Mesenchymal stem cell (in vitro differentiated cells and primary cell): ENCODE data around the gene CELA3B.

ENCODE experiments used
- DNase-seq: peaks from one replicate; pipeline ENCODE4 v3.0.0-alpha.2; 2013
- H2AFZ ChIP-seq: one replicate; pipeline ENCODE4 v1.6.1; 2013; ENCODE audit warnings: low read depth, mild to moderate bottlenecking, control low read depth, inconsistent platforms, low read length, moderate library complexity
- H2AK5ac ChIP-seq: 2 replicates; pipeline ENCODE4 v1.6.1; 2013; ENCODE audit warnings: low read length, moderate library complexity, mild to moderate bottlenecking, inconsistent platforms; ENCODE audit not compliant: severe bottlenecking
- H2BK120ac ChIP-seq: one replicate; pipeline ENCODE4 v1.6.1; 2013; ENCODE audit warnings: low read depth, mild to moderate bottlenecking, inconsistent platforms, low read length, moderate library complexity
- H2BK12ac ChIP-seq, 2 experiments: one replicate each; pipeline ENCODE4 v1.6.1; 2013; ENCODE audit warnings: inconsistent platforms in 2 of 2, low read length in 2 of 2, mild to moderate bottlenecking in 2 of 2, moderate library complexity in 2 of 2, control low read depth in 1 of 2
- H2BK15ac ChIP-seq: one replicate; pipeline ENCODE4 v1.6.1; 2013; ENCODE audit warnings: mild to moderate bottlenecking, low read depth, inconsistent platforms; ENCODE audit not compliant: poor library complexity, severe bottlenecking
- H2BK5ac ChIP-seq: 2 replicates; pipeline ENCODE4 v1.6.1; 2013; ENCODE audit warnings: low read depth, mild to moderate bottlenecking, low read length, control low read depth, inconsistent platforms; ENCODE audit not compliant: poor library complexity, severe bottlenecking
- H3K14ac ChIP-seq, 2 experiments: one replicate each; pipeline ENCODE4 v1.6.1; 2013; ENCODE audit warnings: inconsistent platforms in 2 of 2, low read length in 2 of 2, control low read depth in 1 of 2, mild to moderate bottlenecking in 1 of 2, moderate library complexity in 1 of 2
- H3K18ac ChIP-seq, 2 experiments: one replicate each; pipeline ENCODE4 v1.6.1; 2013; ENCODE audit warnings: inconsistent platforms in 2 of 2, low read length in 2 of 2, control low read depth in 1 of 2, low read depth in 1 of 2, mild to moderate bottlenecking in 1 of 2
- H3K23ac ChIP-seq, 2 experiments: one replicate each; pipeline ENCODE4 v1.6.1; 2013; ENCODE audit warnings: inconsistent platforms in 2 of 2, low read length in 2 of 2, mild to moderate bottlenecking in 2 of 2, moderate library complexity in 2 of 2, control low read depth in 1 of 2
- H3K27ac ChIP-seq: 2 replicates; pipeline ENCODE4 v1.5.1; 2013; ENCODE audit warnings: mild to moderate bottlenecking, moderate library complexity, low read length, control low read depth, inconsistent platforms; ENCODE audit not compliant: poor library complexity, severe bottlenecking
- H3K27me3 ChIP-seq, 2 experiments: 2 replicates each; pipeline versions ENCODE4 v1.6.1 to v1.7.0; 2013; ENCODE audit warnings: low read length in 2 of 2, mild to moderate bottlenecking in 2 of 2, moderate library complexity in 2 of 2, control low read depth in 1 of 2, inconsistent platforms in 1 of 2; ENCODE audit not compliant: control insufficient read depth in 1 of 2, insufficient read depth in 1 of 2
- H3K36me3 ChIP-seq, 2 experiments: 2 replicates each; pipeline versions ENCODE4 v1.6.1 to v1.7.0; 2013; ENCODE audit warnings: low read length in 2 of 2, control low read depth in 1 of 2, inconsistent platforms in 1 of 2, low read depth in 1 of 2, mild to moderate bottlenecking in 1 of 2; ENCODE audit not compliant: insufficient read depth in 2 of 2, control insufficient read depth in 1 of 2
- H3K4ac ChIP-seq, 2 experiments: one replicate each; pipeline ENCODE4 v1.6.1; 2013; ENCODE audit warnings: inconsistent platforms in 2 of 2, low read length in 2 of 2, mild to moderate bottlenecking in 2 of 2, moderate library complexity in 2 of 2, control low read depth in 1 of 2, low read depth in 1 of 2
- H3K4me1 ChIP-seq: 2 replicates; pipeline ENCODE4 v1.6.1; 2013; ENCODE audit warnings: low read depth, low read length, control low read depth; ENCODE audit not compliant: control insufficient read depth, insufficient read depth
- H3K4me2 ChIP-seq: 2 replicates; pipeline ENCODE4 v1.6.1; 2013; ENCODE audit warnings: low read length, mild to moderate bottlenecking, inconsistent platforms; ENCODE audit not compliant: poor library complexity, severe bottlenecking
- H3K4me3 ChIP-seq, 2 experiments: 2 replicates each; pipeline versions ENCODE4 v1.5.1 to v1.7.0; 2013; ENCODE audit warnings: low read length in 2 of 2, mild to moderate bottlenecking in 2 of 2, control low read depth in 1 of 2, low read depth in 1 of 2; ENCODE audit not compliant: insufficient read depth in 1 of 2
- H3K79me1 ChIP-seq: replicated peaks from 2 replicates; pipeline ENCODE4 v1.6.1; 2013; ENCODE audit warnings: mild to moderate bottlenecking, control low read depth, low read length, inconsistent platforms; ENCODE audit not compliant: poor library complexity, severe bottlenecking
- H3K9ac ChIP-seq: 2 replicates; pipeline ENCODE4 v1.7.0; 2013; ENCODE audit warnings: mild to moderate bottlenecking, low read length, moderate library complexity
- H3K9me3 ChIP-seq: 2 replicates; pipeline ENCODE4 v1.7.0; 2013; ENCODE audit warnings: mild to moderate bottlenecking, low read length; ENCODE audit not compliant: control insufficient read depth
- H4K8ac ChIP-seq: one replicate; pipeline ENCODE4 v1.6.1; 2013; ENCODE audit warnings: inconsistent platforms, mild to moderate bottlenecking, low read length, moderate library complexity
- H4K91ac ChIP-seq: one replicate; pipeline ENCODE4 v1.6.1; 2013; ENCODE audit warnings: mild to moderate bottlenecking, low read length, inconsistent platforms
- WGBS: methylation state at CpG from one replicate; pipeline ENCODE4 v1.1.7; 2013; ENCODE audit warnings: mixed read lengths; 5-methylcytosine and 5-hydroxymethylcytosine counted together

The CELA3B gene

GRCh38 chr1:22024485-22025367 is 47.9 kb downstream of the CELA3B start:
- peak overlapping the region in 1 of 2 experiments; percentile 35 for H3K14ac ChIP-seq

GRCh38 chr1:22025368-22026155 is 48.7 kb downstream of the CELA3B start:
- Histone ChIP-seq H4K91ac (peak overlapping the region; percentile 92), H2AFZ (peak overlapping the region; percentile 87), H3K9me3 (no peaks in the 10 kb centered on the region), H3K79me1 (peaks cover 5% of the 10 kb centered on the region), H3K4ac (peak overlapping the region; percentile 79 to 99), H3K4me2 (peak overlapping the region; percentile 83), H2BK120ac (peak overlapping the region; percentile 22), H2BK12ac (peak overlapping the region in 1 of 2 experiments; percentile 45), H3K9ac (peak overlapping the region; percentile 98), H3K27me3 (no peaks in the 10 kb centered on the region), H4K8ac (peak overlapping the region; percentile 93), H3K4me3 (peak overlapping the region; percentile 96 to 99), H3K18ac (peak overlapping the region; percentile 71 to 100), H3K36me3 (peaks cover 3 to 6% of the 10 kb centered on the region in 2 experiments), H3K23ac (no peak overlapping the region), H3K14ac (peak overlapping the region in 1 of 2 experiments; percentile 99), H3K4me1 (peaks cover 14% of the 10 kb centered on the region), H2BK15ac (peak overlapping the region; percentile 87), H2BK5ac (peak overlapping the region; percentile 73), H2AK5ac (peak overlapping the region; percentile 23), H3K27ac (peak overlapping the region; percentile 95)
- DNase-seq, result peak; percentile 94
- whole genome bisulfite sequencing, result under 1% methylated on average over 27 of the region's 42 CpGs

More at GRCh38 chr1:22024485-22025367, 47.9 kb downstream of the CELA3B start:
- H3K79me1 ChIP-seq, result peaks cover 5% of the 10 kb centered on the region
- peak overlapping the region; percentile 72 to 84 for H3K18ac ChIP-seq
- H2AFZ ChIP-seq, result peak overlapping the region; percentile 72
- H3K9ac ChIP-seq, result peak overlapping the region; percentile 98
- peaks cover 14% of the 10 kb centered on the region for H3K4me1 ChIP-seq
- peak overlapping the region; percentile 6 for H2BK15ac ChIP-seq
- H3K4me3 ChIP-seq, result peak overlapping the region; percentile 46 to 96
- H4K8ac ChIP-seq, result peak overlapping the region; percentile 76
- peak overlapping the region; percentile 89 to 92 for H2BK12ac ChIP-seq
- H2AK5ac ChIP-seq, result no peak overlapping the region
- peak overlapping the region; percentile 17 to 68 for H3K4ac ChIP-seq
- H3K27ac ChIP-seq, result peak overlapping the region; percentile 95
- 23% methylated on average over 33 of the region's 33 CpGs for whole genome bisulfite sequencing
- no peak overlapping the region for H2BK5ac ChIP-seq
- H2BK120ac ChIP-seq, result no peak overlapping the region
- no peak overlapping the region for H3K23ac ChIP-seq
- peak overlapping the region; percentile 65 for H3K4me2 ChIP-seq
- H3K36me3 ChIP-seq, result peaks cover 0 to 6% of the 10 kb centered on the region in 2 experiments
- no peaks in the 10 kb centered on the region for H3K27me3 ChIP-seq
- peak; percentile 95 for DNase-seq
- H4K91ac ChIP-seq, result peak overlapping the region; percentile 4
- H3K9me3 ChIP-seq, result no peaks in the 10 kb centered on the region

GRCh38 chr1:22026924-22027289 is 50.1 kb downstream of the CELA3B start:
- no peak overlapping the region for H3K23ac ChIP-seq
- H4K8ac ChIP-seq, result no peak overlapping the region
- no peak overlapping the region for H3K9ac ChIP-seq
- H2BK120ac ChIP-seq, result no peak overlapping the region
- no peak overlapping the region for H3K18ac ChIP-seq
- H3K4me3 ChIP-seq, result no peak overlapping the region
- H3K27ac ChIP-seq, result no peak overlapping the region
- no peak overlapping the region for H2AFZ ChIP-seq
- no peak overlapping the region for H2AK5ac ChIP-seq
- 85% methylated on average over 3 of the region's 3 CpGs for WGBS
- H2BK12ac ChIP-seq, result no peak overlapping the region
- H3K14ac ChIP-seq, result no peak overlapping the region
- peaks cover 14% of the 10 kb centered on the region for H3K4me1 ChIP-seq
- no peak overlapping the region for H3K4me2 ChIP-seq
- no peak overlapping the region for H4K91ac ChIP-seq
- H3K4ac ChIP-seq, result no peak overlapping the region
- peaks cover 3 to 14% of the 10 kb centered on the region in 2 experiments for H3K36me3 ChIP-seq
- no peak overlapping the region for H2BK5ac ChIP-seq
- no peaks in the 10 kb centered on the region for H3K27me3 ChIP-seq
- H3K9me3 ChIP-seq, result no peaks in the 10 kb centered on the region
- no peak overlapping the region for H2BK15ac ChIP-seq
- H3K79me1 ChIP-seq, result peaks cover 9% of the 10 kb centered on the region
- no peak for DNase-seq

- Histone ChIP-seq H3K18ac (no peak overlapping the region), H2AFZ (no peak overlapping the region), H3K4me2 (no peak overlapping the region), H3K36me3 (peaks cover 3 to 14% of the 10 kb centered on the region in 2 experiments), H3K79me1 (peaks cover 7% of the 10 kb centered on the region), H3K4me1 (peaks cover 3% of the 10 kb centered on the region), H3K4ac (peak overlapping the region in 1 of 2 experiments; percentile 46), H3K9me3 (no peaks in the 10 kb centered on the region), H3K14ac (no peak overlapping the region), H2BK5ac (no peak overlapping the region), H4K8ac (no peak overlapping the region), H2BK12ac (no peak overlapping the region), H3K23ac (no peak overlapping the region), H3K9ac (no peak overlapping the region), H3K27me3 (no peaks in the 10 kb centered on the region), H2BK120ac (no peak overlapping the region), H2BK15ac (no peak overlapping the region), H2AK5ac (no peak overlapping the region), H4K91ac (no peak overlapping the region), H3K27ac (no peak overlapping the region), H3K4me3 (no peak overlapping the region)
- no peak for DNase-seq
- 74% methylated on average over 4 of the region's 4 CpGs for WGBS
Measured at GRCh38 chr1:22030057-22030456, 53.2 kb downstream of the CELA3B start.
